HepG2 (cell line): Measurements from ENCODE around the gene MAMLD1. TPM values are rescaled to one million over a fixed set of nuclear protein-coding genes. Genes with fewer than 3 reads are reported as not detected.

ENCODE experiments used
- ATAC-seq: fragments of 200-7000 bp; cut with Tn5 transposase; 3 replicates; pipeline ENCODE4 v1.9.1; 2020; ENCODE audit warnings: mild to moderate bottlenecking, moderate library complexity
- BruUV-seq: library from RNA; stranded (reverse); fragments of 400-500 nt; replicated peaks from 2 replicates; lab custom pipeline; 2021; lab: Mats Ljungman, UMichigan
- CTCF ChIA-PET: fragments of 300-600 bp; formaldehyde crosslinking; extraction: SDS; loops from one replicate; lab custom pipeline; 2021; ENCODE audit warnings: low total read pairs, inconsistent platforms, low intra/inter-chr PET ratio; lab: Yijun Ruan, JAX
- POLR2A ChIA-PET: fragments of 350-600 bp; sonication (Branson Sonifier 250); formaldehyde crosslinking; loops from one replicate; lab custom pipeline; 2020; ENCODE audit warnings: antibody characterized with exemption, inconsistent platforms; lab: Yijun Ruan, JAX
- DNase-seq: peaks from one replicate; pipeline ENCODE4 v3.0.0-alpha.2; 2015; ENCODE audit warnings: low spot score
- FAIRE-seq: peaks from 3 replicates; lab custom pipeline; 2011; peaks lifted over from hg19 to GRCh38; lab: Jason Lieb, UNC
- H2AFZ ChIP-seq: one replicate; pipeline ENCODE4 v1.6.1; 2011; ENCODE audit warnings: low read length, inconsistent platforms
- H3K27ac ChIP-seq: fragments of 300-600 bp; 3 replicates; pipeline ENCODE4 v1.8.0; 2011; ENCODE audit warnings: mixed run types, mild to moderate bottlenecking, mixed read lengths, low read length, inconsistent platforms; ENCODE audit not compliant: insufficient read depth; ENCODE audit errors: extremely low read length
- H3K27me3 ChIP-seq, 2 experiments: fragments of 200-600 bp in 1 of 2; 2 replicates in 1 of 2; 3 replicates in 1 of 2; pipeline versions ENCODE4 v1.6.0 to v1.8.0; 2011; ENCODE audit warnings: low read length in 2 of 2, mild to moderate bottlenecking in 2 of 2, moderate library complexity in 2 of 2, inconsistent platforms in 1 of 2; ENCODE audit not compliant: insufficient read depth in 2 of 2, control insufficient read depth in 1 of 2
- H3K36me3 ChIP-seq, 2 experiments: fragments of 200-600 bp in 1 of 2; replicated peaks in 1 of 2; 2 replicates in 1 of 2; 3 replicates in 1 of 2; pipeline versions ENCODE4 v1.5.1 to v1.8.0; 2011; ENCODE audit warnings: low read length in 2 of 2, inconsistent platforms in 1 of 2; ENCODE audit not compliant: insufficient read depth in 2 of 2, control insufficient read depth in 1 of 2
- H3K4me1 ChIP-seq: 2 replicates; pipeline ENCODE4 v1.5.1; 2012; ENCODE audit warnings: low read length, inconsistent platforms; ENCODE audit not compliant: insufficient read depth
- H3K4me2 ChIP-seq: 2 replicates; pipeline ENCODE4 v1.6.0; 2011; ENCODE audit warnings: low read depth, low read length, inconsistent platforms
- H3K4me3 ChIP-seq, 3 experiments: fragments of 200-600 bp in 1 of 3; sonication (generic), shearing (Covaris generic) in 1 of 3; replicated peaks in 1 of 3; 2 replicates each; pipeline ENCODE4 v1.5.1; 2011 to 2016; ENCODE audit warnings: low read length in 3 of 3, inconsistent platforms in 2 of 3, low read depth in 2 of 3, mild to moderate bottlenecking in 2 of 3, control low read depth in 1 of 3, mixed read lengths in 1 of 3; ENCODE audit not compliant: insufficient read depth in 1 of 3
- H3K79me2 ChIP-seq: one replicate; pipeline ENCODE4 v1.6.1; 2011; ENCODE audit warnings: low read length, inconsistent platforms; ENCODE audit not compliant: insufficient read depth
- H3K9ac ChIP-seq: 2 replicates; pipeline ENCODE4 v1.6.0; 2011; ENCODE audit warnings: mild to moderate bottlenecking, low read depth, low read length, inconsistent platforms; ENCODE audit not compliant: insufficient read depth
- H3K9me3 ChIP-seq: 2 replicates; pipeline ENCODE4 v1.5.1; 2012; ENCODE audit warnings: mild to moderate bottlenecking, low read length
- H4K20me1 ChIP-seq: 2 replicates; pipeline ENCODE4 v1.6.0; 2011; ENCODE audit warnings: inconsistent platforms, mild to moderate bottlenecking, low read length, moderate library complexity; ENCODE audit not compliant: insufficient read depth
- NBN ChIP-seq: fragments of 450-650 bp; conservative IDR thresholded peaks from 2 replicates; pipeline ENCODE4 v1.6.1; 2017
- ZBTB7A ChIP-seq: sonication (generic); formaldehyde crosslinking; IDR thresholded peaks from 2 replicates; pipeline ENCODE4 v1.8.0; 2022; ENCODE audit warnings: mild to moderate bottlenecking, missing genetic modification reagents
- ZNF17 ChIP-seq: sonication (generic); formaldehyde crosslinking; IDR thresholded peaks from 2 replicates; pipeline ENCODE4 v1.5.0; 2020; ENCODE audit warnings: mild to moderate bottlenecking, missing genetic modification reagents
- ZNF558 ChIP-seq: sonication (generic); formaldehyde crosslinking; IDR thresholded peaks from 2 replicates; pipeline ENCODE4 v1.9.0; 2022; ENCODE audit warnings: mild to moderate bottlenecking, missing genetic modification reagents, borderline replicate concordance
- ZNF773 ChIP-seq: sonication (generic); formaldehyde crosslinking; IDR thresholded peaks from 2 replicates; pipeline ENCODE4 v1.4.0; 2020; ENCODE audit warnings: missing genetic modification reagents, borderline replicate concordance
- WGBS: methylation state at CpG from one replicate; pipeline ENCODE4 v1.1.6; 2017; ENCODE audit warnings: low lambda C conversion rate; 5-methylcytosine and 5-hydroxymethylcytosine counted together
- in situ Hi-C: cut with HindIII; loops from 2 replicates; pipeline ENCODE4 v1.10.0; 2017; ENCODE audit warnings: low pct_unique_long_range_greater_than_20kb; ENCODE audit not compliant: extremely low pct_ligation_motif_present
- intact Hi-C: fragments of 100-400 bp; cut with micrococcal nuclease; formaldehyde crosslinking; loops from one replicate; pipeline ENCODE4 v1.10.0; 2022; ENCODE audit not compliant: unreplicated experiment
- polyA plus RNA-seq, 8 experiments: library from polyadenylated mRNA; depleted of rRNA in 3 of 8; stranded (reverse) in 7 of 8; unstranded in 1 of 8; fragments of >200 nt; fragmentation: Illumina TruSeq in 4 of 8; extraction: Trizol in 4 of 8; gene quantifications; 2 replicates each; pipeline versions ENCODE4 v1.2.1 to v1.2.3, GENCODE V29; 2011 to 2016; ENCODE audit warnings: low read depth in 4 of 8, missing spikeins in 1 of 8, mixed read lengths in 1 of 8; ENCODE audit not compliant: insufficient read depth in 1 of 8
- total RNA-seq, 5 experiments: library from RNA; depleted of rRNA; stranded (reverse); fragments of >200 nt; fragmentation: Illumina TruSeq; extraction: Trizol; gene quantifications; 2 replicates each; pipeline ENCODE4 v1.2.3, GENCODE V29; 2016; ENCODE audit warnings: low read depth in 1 of 5
- TF ChIP-seq, protein P1 (sequence below), 2 experiments: fragments of 450-650 bp in 1 of 2; sonication (generic) in 1 of 2; formaldehyde crosslinking in 1 of 2; IDR thresholded peaks; 2 replicates each; pipeline versions ENCODE4 v1.6.1 to v1.8.0; 2016 to 2022; ENCODE audit warnings: antibody characterized with exemption in 1 of 2, mild to moderate bottlenecking in 1 of 2, missing genetic modification reagents in 1 of 2
- TF ChIP-seq, protein P2 (sequence below): sonication (generic); formaldehyde crosslinking; IDR thresholded peaks from 2 replicates; pipeline ENCODE4 v1.4.0; 2020; ENCODE audit warnings: mild to moderate bottlenecking, missing genetic modification reagents
- TF ChIP-seq, protein P3 (sequence below): sonication (generic); formaldehyde crosslinking; IDR thresholded peaks from 2 replicates; pipeline ENCODE4 v1.4.0; 2020; ENCODE audit warnings: mild to moderate bottlenecking, missing genetic modification reagents

Gene MAMLD1
- total and polyA plus RNA-seq, 2 of the 13 experiments (the other 11 are each of a cell fraction or from before 2014, with no cell fraction given), result not detected

DNA sequence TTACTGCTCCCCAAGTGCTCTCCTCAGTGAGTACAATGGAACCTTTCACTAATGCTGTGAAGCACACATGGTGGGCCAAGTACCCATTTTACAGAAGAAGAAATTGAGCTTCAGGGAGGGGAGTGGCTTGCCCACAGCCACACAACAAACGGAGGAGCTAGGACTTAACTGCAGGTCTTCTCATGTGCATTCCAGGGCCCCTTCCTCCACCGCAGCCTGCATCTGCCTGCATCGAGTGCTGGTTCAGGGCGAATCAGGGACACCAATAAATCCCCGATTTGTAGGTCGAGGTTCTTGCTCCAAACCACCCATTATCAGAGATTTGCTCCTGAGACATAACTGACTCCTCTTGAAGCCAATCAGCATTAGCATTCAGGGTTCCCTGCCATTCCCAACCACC lies 100.9 kb downstream of the MAMLD1 start:
- no peak overlapping the region for H3K4me2 ChIP-seq
- no peak for FAIRE-seq
- no peak overlapping the region for H3K9ac ChIP-seq
- intact Hi-C loops (no loop called here), in situ Hi-C loops (no loop called here)
- H3K4me3 ChIP-seq, result no peak overlapping the region
- H4K20me1 ChIP-seq, result no peaks in the 10 kb centered on the region
- ATAC-seq, result no peak
- H2AFZ ChIP-seq, result no peak overlapping the region
- no peaks in the 10 kb centered on the region for H3K4me1 ChIP-seq
- H3K27me3 ChIP-seq, result no peaks in the 10 kb centered on the region
- no peaks in the 10 kb centered on the region for H3K36me3 ChIP-seq
- no peak overlapping the region for H3K27ac ChIP-seq
- no TSS peak for BruUV-seq
- no peaks in the 10 kb centered on the region for H3K79me2 ChIP-seq
- ChIA-PET POLR2A (no interaction called here), CTCF (no interaction called here)
- no CpG with 5 or more reads among the region's 6 CpGs for WGBS
- DNase-seq, result no peak
- no peaks in the 10 kb centered on the region for H3K9me3 ChIP-seq
- TF ChIP-seq, protein P1, sequence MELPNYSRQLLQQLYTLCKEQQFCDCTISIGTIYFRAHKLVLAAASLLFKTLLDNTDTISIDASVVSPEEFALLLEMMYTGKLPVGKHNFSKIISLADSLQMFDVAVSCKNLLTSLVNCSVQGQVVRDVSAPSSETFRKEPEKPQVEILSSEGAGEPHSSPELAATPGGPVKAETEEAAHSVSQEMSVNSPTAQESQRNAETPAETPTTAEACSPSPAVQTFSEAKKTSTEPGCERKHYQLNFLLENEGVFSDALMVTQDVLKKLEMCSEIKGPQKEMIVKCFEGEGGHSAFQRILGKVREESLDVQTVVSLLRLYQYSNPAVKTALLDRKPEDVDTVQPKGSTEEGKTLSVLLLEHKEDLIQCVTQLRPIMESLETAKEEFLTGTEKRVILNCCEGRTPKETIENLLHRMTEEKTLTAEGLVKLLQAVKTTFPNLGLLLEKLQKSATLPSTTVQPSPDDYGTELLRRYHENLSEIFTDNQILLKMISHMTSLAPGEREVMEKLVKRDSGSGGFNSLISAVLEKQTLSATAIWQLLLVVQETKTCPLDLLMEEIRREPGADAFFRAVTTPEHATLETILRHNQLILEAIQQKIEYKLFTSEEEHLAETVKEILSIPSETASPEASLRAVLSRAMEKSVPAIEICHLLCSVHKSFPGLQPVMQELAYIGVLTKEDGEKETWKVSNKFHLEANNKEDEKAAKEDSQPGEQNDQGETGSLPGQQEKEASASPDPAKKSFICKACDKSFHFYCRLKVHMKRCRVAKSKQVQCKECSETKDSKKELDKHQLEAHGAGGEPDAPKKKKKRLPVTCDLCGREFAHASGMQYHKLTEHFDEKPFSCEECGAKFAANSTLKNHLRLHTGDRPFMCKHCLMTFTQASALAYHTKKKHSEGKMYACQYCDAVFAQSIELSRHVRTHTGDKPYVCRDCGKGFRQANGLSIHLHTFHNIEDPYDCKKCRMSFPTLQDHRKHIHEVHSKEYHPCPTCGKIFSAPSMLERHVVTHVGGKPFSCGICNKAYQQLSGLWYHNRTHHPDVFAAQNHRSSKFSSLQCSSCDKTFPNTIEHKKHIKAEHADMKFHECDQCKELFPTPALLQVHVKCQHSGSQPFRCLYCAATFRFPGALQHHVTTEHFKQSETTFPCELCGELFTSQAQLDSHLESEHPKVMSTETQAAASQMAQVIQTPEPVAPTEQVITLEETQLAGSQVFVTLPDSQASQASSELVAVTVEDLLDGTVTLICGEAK (IDR thresholded peaks at IDR 0.05), result no peak
- TF ChIP-seq, protein P1 (CRISPR knock-in tag; IDR thresholded peaks at IDR 0.05), result no peak
- TF ChIP-seq NBN (no peak), ZNF17 (CRISPR knock-in tag) (no peak), ZBTB7A (CRISPR knock-in tag) (no peak), ZNF558 (no peak), ZNF773 (CRISPR knock-in tag) (no peak)
- TF ChIP-seq, protein P2, sequence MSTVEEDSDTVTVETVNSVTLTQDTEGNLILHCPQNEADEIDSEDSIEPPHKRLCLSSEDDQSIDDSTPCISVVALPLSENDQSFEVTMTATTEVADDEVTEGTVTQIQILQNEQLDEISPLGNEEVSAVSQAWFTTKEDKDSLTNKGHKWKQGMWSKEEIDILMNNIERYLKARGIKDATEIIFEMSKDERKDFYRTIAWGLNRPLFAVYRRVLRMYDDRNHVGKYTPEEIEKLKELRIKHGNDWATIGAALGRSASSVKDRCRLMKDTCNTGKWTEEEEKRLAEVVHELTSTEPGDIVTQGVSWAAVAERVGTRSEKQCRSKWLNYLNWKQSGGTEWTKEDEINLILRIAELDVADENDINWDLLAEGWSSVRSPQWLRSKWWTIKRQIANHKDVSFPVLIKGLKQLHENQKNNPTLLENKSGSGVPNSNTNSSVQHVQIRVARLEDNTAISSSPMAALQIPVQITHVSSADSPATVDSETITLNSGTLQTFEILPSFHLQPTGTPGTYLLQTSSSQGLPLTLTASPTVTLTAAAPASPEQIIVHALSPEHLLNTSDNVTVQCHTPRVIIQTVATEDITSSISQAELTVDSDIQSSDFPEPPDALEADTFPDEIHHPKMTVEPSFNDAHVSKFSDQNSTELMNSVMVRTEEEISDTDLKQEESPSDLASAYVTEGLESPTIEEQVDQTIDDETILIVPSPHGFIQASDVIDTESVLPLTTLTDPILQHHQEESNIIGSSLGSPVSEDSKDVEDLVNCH (CRISPR knock-in tag), result no peak
- TF ChIP-seq, protein P3, sequence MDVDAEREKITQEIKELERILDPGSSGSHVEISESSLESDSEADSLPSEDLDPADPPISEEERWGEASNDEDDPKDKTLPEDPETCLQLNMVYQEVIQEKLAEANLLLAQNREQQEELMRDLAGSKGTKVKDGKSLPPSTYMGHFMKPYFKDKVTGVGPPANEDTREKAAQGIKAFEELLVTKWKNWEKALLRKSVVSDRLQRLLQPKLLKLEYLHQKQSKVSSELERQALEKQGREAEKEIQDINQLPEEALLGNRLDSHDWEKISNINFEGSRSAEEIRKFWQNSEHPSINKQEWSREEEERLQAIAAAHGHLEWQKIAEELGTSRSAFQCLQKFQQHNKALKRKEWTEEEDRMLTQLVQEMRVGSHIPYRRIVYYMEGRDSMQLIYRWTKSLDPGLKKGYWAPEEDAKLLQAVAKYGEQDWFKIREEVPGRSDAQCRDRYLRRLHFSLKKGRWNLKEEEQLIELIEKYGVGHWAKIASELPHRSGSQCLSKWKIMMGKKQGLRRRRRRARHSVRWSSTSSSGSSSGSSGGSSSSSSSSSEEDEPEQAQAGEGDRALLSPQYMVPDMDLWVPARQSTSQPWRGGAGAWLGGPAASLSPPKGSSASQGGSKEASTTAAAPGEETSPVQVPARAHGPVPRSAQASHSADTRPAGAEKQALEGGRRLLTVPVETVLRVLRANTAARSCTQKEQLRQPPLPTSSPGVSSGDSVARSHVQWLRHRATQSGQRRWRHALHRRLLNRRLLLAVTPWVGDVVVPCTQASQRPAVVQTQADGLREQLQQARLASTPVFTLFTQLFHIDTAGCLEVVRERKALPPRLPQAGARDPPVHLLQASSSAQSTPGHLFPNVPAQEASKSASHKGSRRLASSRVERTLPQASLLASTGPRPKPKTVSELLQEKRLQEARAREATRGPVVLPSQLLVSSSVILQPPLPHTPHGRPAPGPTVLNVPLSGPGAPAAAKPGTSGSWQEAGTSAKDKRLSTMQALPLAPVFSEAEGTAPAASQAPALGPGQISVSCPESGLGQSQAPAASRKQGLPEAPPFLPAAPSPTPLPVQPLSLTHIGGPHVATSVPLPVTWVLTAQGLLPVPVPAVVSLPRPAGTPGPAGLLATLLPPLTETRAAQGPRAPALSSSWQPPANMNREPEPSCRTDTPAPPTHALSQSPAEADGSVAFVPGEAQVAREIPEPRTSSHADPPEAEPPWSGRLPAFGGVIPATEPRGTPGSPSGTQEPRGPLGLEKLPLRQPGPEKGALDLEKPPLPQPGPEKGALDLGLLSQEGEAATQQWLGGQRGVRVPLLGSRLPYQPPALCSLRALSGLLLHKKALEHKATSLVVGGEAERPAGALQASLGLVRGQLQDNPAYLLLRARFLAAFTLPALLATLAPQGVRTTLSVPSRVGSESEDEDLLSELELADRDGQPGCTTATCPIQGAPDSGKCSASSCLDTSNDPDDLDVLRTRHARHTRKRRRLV, result no peak
